PC-9 (cell line): ENCODE data around the gene SERINC2. TPM values are rescaled to one million over a fixed set of nuclear protein-coding genes. Genes with fewer than 3 reads are reported as not detected.

Experiments
- BruUV-seq: library from RNA; stranded (reverse); fragments of 400-500 nt; replicated peaks from 2 replicates; lab custom pipeline; 2021; lab: Mats Ljungman, UMichigan
- CTCF ChIA-PET: fragments of 300-600 bp; sonication (Branson Sonifier 250); formaldehyde crosslinking; loops from one replicate; lab custom pipeline; 2022; ENCODE audit warnings: antibody characterized with exemption; lab: Charles Lee
- POLR2A ChIA-PET: fragments of 300-600 bp; sonication (Branson Sonifier 250); formaldehyde crosslinking; loops from one replicate; lab custom pipeline; 2022; ENCODE audit warnings: antibody characterized with exemption; ENCODE audit not compliant: unreplicated experiment; lab: Charles Lee
- DNase-seq, 2 experiments: peaks; one replicate each; pipeline versions ENCODE4 v3.0.0 to v3.0.0-alpha.2; 2015 to 2022; ENCODE audit warnings: mixed read lengths in 1 of 2
- H2AFZ ChIP-seq: fragments of 200-600 bp; sonication (generic); 2 replicates; pipeline ENCODE4 v1.8.1; 2017; ENCODE audit warnings: antibody characterized with exemption
- H3F3A ChIP-seq: fragments of 200-600 bp; sonication (generic); 2 replicates; pipeline ENCODE4 v1.8.1; 2017; ENCODE audit warnings: antibody characterized with exemption, mild to moderate bottlenecking, low read depth; ENCODE audit not compliant: insufficient read depth
- H3K27ac ChIP-seq: fragments of 200-600 bp; sonication (generic); 2 replicates; pipeline ENCODE4 v1.6.1; 2016; ENCODE audit warnings: mixed run types
- H3K27me3 ChIP-seq: fragments of 200-600 bp; sonication (generic); 2 replicates; pipeline ENCODE4 v1.6.1; 2016; ENCODE audit warnings: low read depth, mixed run types; ENCODE audit not compliant: insufficient read depth
- H3K36me3 ChIP-seq: fragments of 200-600 bp; sonication (generic); 2 replicates; pipeline ENCODE4 v1.6.1; 2016; ENCODE audit warnings: low read depth, mixed run types
- H3K4me1 ChIP-seq: fragments of 200-600 bp; sonication (generic); replicated peaks from 2 replicates; pipeline ENCODE4 v1.6.1; 2016; ENCODE audit warnings: mixed run types; ENCODE audit not compliant: insufficient read depth
- H3K4me2 ChIP-seq: fragments of 200-600 bp; sonication (generic); 2 replicates; pipeline ENCODE4 v1.6.1; 2017; ENCODE audit warnings: mixed run types
- H3K4me3 ChIP-seq: fragments of 200-600 bp; sonication (generic); 2 replicates; pipeline ENCODE4 v1.6.1; 2016; ENCODE audit warnings: mixed run types
- H3K79me2 ChIP-seq: fragments of 200-600 bp; sonication (generic); 2 replicates; pipeline ENCODE4 v1.6.1; 2017; ENCODE audit warnings: low read depth, mixed run types
- H3K9me2 ChIP-seq: fragments of 200-600 bp; sonication (generic); 2 replicates; pipeline ENCODE4 v1.8.1; 2017; ENCODE audit warnings: mild to moderate bottlenecking; ENCODE audit not compliant: insufficient read depth
- H3K9me3 ChIP-seq: fragments of 200-600 bp; sonication (generic); 2 replicates; pipeline ENCODE4 v1.8.1; 2016; ENCODE audit warnings: low read depth; ENCODE audit not compliant: insufficient read depth
- H4K20me1 ChIP-seq: fragments of 200-600 bp; sonication (generic); 2 replicates; pipeline ENCODE4 v1.8.1; 2017; ENCODE audit not compliant: insufficient read depth
- CTCF ChIP-seq: fragments of 200-600 bp; sonication (generic); conservative IDR thresholded peaks from 2 replicates; pipeline ENCODE4 v1.6.1; 2017; ENCODE audit warnings: mixed run types, antibody characterized with exemption, mild to moderate bottlenecking, moderate library complexity
- EZH2 ChIP-seq: fragments of 200-600 bp; sonication (generic); IDR thresholded peaks from 2 replicates; pipeline ENCODE4 v1.8.0; 2017; ENCODE audit warnings: antibody characterized with exemption, low read depth
- intact Hi-C: fragments of 100-400 bp; cut with micrococcal nuclease; formaldehyde crosslinking; loops from one replicate; pipeline ENCODE4 v1.10.0; 2022; ENCODE audit not compliant: unreplicated experiment
- total RNA-seq: library from RNA; stranded (reverse); gene quantifications from 2 replicates; pipeline ENCODE4 v1.2.3, GENCODE V29; 2021

SERINC2 gene
- total RNA-seq, 1 experiment from 2014 or later, result 36.0 TPM

DNA sequence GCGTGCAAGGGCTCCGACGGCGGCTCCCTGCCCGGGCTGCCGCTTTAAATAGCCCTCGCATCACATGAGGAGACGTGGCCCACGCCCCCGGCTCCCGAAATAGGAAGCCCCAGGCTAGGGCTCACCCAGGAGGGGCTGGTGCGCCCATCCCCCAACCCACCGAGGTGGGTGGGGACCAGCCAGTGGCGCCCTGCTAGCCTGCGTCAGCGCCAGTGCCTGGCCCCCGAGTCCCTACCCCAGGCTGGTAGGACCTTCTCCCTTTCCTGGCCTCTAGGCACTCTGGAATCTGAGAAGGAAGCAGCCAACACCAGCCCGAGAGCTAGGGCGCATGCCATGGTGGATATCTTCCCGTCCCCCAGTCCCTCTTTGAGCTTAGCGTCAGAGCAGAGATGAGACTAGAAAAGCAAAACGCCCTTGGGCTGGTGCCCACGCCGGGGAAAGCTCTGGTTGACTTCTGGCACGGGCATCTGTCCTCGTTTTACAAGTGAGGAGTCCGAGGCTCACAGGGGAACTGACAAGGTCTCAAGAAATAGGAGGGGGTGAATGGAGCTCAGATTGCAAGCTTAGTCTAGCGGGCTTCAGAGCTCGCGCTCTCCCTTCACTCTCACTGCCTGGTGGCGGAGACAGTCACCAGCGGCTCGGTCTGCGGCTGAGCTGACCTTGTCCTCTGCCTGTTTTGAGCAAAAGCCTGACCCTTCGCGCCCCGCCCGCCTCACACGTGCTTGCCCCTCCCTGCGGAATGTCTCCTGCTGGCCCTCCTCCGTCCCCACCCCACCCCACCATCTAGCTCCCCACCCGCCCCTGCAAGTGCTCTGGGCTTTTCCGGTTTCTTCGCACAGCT lies 39.7 kb upstream of the SERINC2 start, which contains the start of gene FABP3:
TSS of gene FABP3 (minus strand) at position 21 of the 841 bp plus-strand sequence. CDS start 62 bp downstream, outside the sequence.
- peak in 1 of 2 experiments; percentile 82 for DNase-seq

GRCh38 chr1:31373897-31374486 lies 39.0 kb upstream of the SERINC2 start:
- no peaks in the 10 kb centered on the region for H3K4me1 ChIP-seq
- no peaks in the 10 kb centered on the region for H3K79me2 ChIP-seq
- peak overlapping the region; percentile 59; the same call in 1 of the 2 replicates for H3K4me2 ChIP-seq
- TF ChIP-seq EZH2 (no peak), CTCF (no peak)
- no peak overlapping the region for H3K4me3 ChIP-seq
- no peak overlapping the region for H3K27ac ChIP-seq
- ChIA-PET CTCF (interaction anchor here (0.6 to 1.7 kb wide), 5 partner anchors 21 to 179 kb away, joined by 4 to 7 read pairs (median 5); no protein-coding TSS in a partner anchor), POLR2A (interaction anchor here (0.6 to 1.0 kb wide), 3 partner anchors 17 to 176 kb away, joined by 4 to 5 read pairs (median 5); no protein-coding TSS in a partner anchor)
- H4K20me1 ChIP-seq, result no peaks in the 10 kb centered on the region
- H3K36me3 ChIP-seq, result no peaks in the 10 kb centered on the region
- H3K9me3 ChIP-seq, result no peaks in the 10 kb centered on the region
- no peaks in the 10 kb centered on the region for H3F3A ChIP-seq
- H3K9me2 ChIP-seq, result no peaks in the 10 kb centered on the region
- no peak overlapping the region for H2AFZ ChIP-seq
- DNase-seq, result no peak
- no peaks in the 10 kb centered on the region for H3K27me3 ChIP-seq
- intact Hi-C loops, result loop anchor here (1.0 kb wide), 1 partner anchor 20 kb away; no protein-coding TSS in a partner anchor
- BruUV-seq, result no TSS peak

More for the DNA sequence above, 39.7 kb upstream of the SERINC2 start, which contains the start of gene FABP3:
- Histone ChIP-seq H3K4me2 (peak within 1 kb of the TSS; percentile 59), H3K4me1 (no peaks in the 10 kb centered on the region), H3K36me3 (no peaks in the 10 kb centered on the region), H3F3A (no peaks in the 10 kb centered on the region), H3K9me3 (no peaks in the 10 kb centered on the region), H2AFZ (no peak within 1 kb of the TSS), H4K20me1 (no peaks in the 10 kb centered on the region), H3K27ac (no peak within 1 kb of the TSS), H3K9me2 (no peaks in the 10 kb centered on the region), H3K4me3 (no peak within 1 kb of the TSS; the same call in 1 of the 2 replicates), H3K79me2 (no peaks in the 10 kb centered on the region), H3K27me3 (no peaks in the 10 kb centered on the region)
- BruUV-seq, result TSS peak; percentile 33
- POLR2A ChIA-PET, result interaction anchor here (0.6 to 1.0 kb wide), 3 partner anchors 21 to 641 kb away, joined by 5 to 6 read pairs (median 5); no protein-coding TSS in a partner anchor
- no peak for TF ChIP-seq CTCF
- no peak for TF ChIP-seq EZH2
- CTCF ChIA-PET, result interaction anchor here (0.6 to 1.7 kb wide), 5 partner anchors 21 to 178 kb away, joined by 4 to 7 read pairs (median 5); no protein-coding TSS in a partner anchor
- intact Hi-C loops, result loop anchor here (1.0 kb wide), 1 partner anchor 21 kb away; no protein-coding TSS in a partner anchor
